Measurements from ENCODE around the gene SRSF1.

GRCh38 chr17:57991537-57991936 lies 15.5 kb downstream of the SRSF1 start:
- TF ChIP-seq CTCF (IDR thresholded peaks at IDR 0.05) (no peak), POLR2A (IDR thresholded peaks at IDR 0.05) (no peak)
